H1 (cell line): ENCODE results near the gene DUS1L. TPM values are rescaled to one million over a fixed set of nuclear protein-coding genes. Genes with fewer than 3 reads are reported as not detected.

Source experiments
- CTCF ChIA-PET: fragments of 300-600 bp; sonication (Branson Sonifier 250); formaldehyde crosslinking; loops from one replicate; lab custom pipeline; 2021; ENCODE audit not compliant: partially characterized antibody; lab: Charles Lee
- POLR2A ChIA-PET: fragments of 300-600 bp; sonication (Branson Sonifier 250); formaldehyde crosslinking; loops from one replicate; lab custom pipeline; 2021; ENCODE audit warnings: inconsistent platforms; ENCODE audit not compliant: partially characterized antibody; lab: Charles Lee
- DNase-seq, 2 experiments: peaks; one replicate each; pipeline versions ENCODE4 v3.0.0 to v3.0.0-alpha.2; 2010 to 2022; ENCODE audit warnings: low spot score in 2 of 2, low read depth in 1 of 2, mixed read lengths in 1 of 2
- FAIRE-seq: peaks from 2 replicates; lab custom pipeline; 2011; peaks lifted over from hg19 to GRCh38; lab: Jason Lieb, UNC
- H2AFZ ChIP-seq: 2 replicates; pipeline ENCODE4 v1.8.1; 2012; ENCODE audit warnings: low read length, inconsistent platforms
- H2AK5ac ChIP-seq: 2 replicates; pipeline ENCODE4 v1.6.1; 2013; ENCODE audit warnings: low read depth, low read length
- H2BK120ac ChIP-seq: replicated peaks from 2 replicates; pipeline ENCODE3; 2013; ENCODE audit warnings: low read depth, low read length, inconsistent platforms
- H2BK12ac ChIP-seq: 2 replicates; pipeline ENCODE4 v1.6.1; 2013; ENCODE audit warnings: low read depth, low read length
- H2BK15ac ChIP-seq: 2 replicates; pipeline ENCODE4 v1.6.1; 2013; ENCODE audit warnings: low read length
- H2BK20ac ChIP-seq: 2 replicates; pipeline ENCODE4 v1.6.1; 2013; ENCODE audit warnings: low read length
- H2BK5ac ChIP-seq: 2 replicates; pipeline ENCODE4 v1.6.1; 2013; ENCODE audit warnings: low read depth, low read length
- H3K14ac ChIP-seq: 2 replicates; pipeline ENCODE4 v1.6.1; 2013; ENCODE audit warnings: inconsistent platforms; ENCODE audit not compliant: insufficient read length
- H3K18ac ChIP-seq: 2 replicates; pipeline ENCODE4 v1.6.1; 2013; ENCODE audit warnings: low read length; ENCODE audit errors: extremely low read depth
- H3K23ac ChIP-seq: 2 replicates; pipeline ENCODE4 v1.6.1; 2013; ENCODE audit warnings: inconsistent platforms; ENCODE audit not compliant: insufficient read length
- H3K23me2 ChIP-seq: 2 replicates; pipeline ENCODE4 v1.6.1; 2013; ENCODE audit warnings: low read depth, low read length
- H3K27ac ChIP-seq: 2 replicates; pipeline ENCODE4 v1.6.1; 2011; ENCODE audit warnings: low read depth, low read length, inconsistent platforms
- H3K27me3 ChIP-seq, 4 experiments: replicated peaks in 1 of 4; 1 replicate in 1 of 4; 2 replicates in 3 of 4; pipeline versions ENCODE4 v1.6.1 to v1.8.1; 2011 to 2013; ENCODE audit warnings: low read length in 3 of 4, mild to moderate bottlenecking in 3 of 4, inconsistent platforms in 2 of 4, mixed read lengths in 2 of 4, moderate library complexity in 1 of 4; ENCODE audit not compliant: control insufficient read depth in 3 of 4, insufficient read depth in 3 of 4; ENCODE audit errors: extremely low read depth in 1 of 4
- H3K36me3 ChIP-seq, 4 experiments: 2 replicates each; pipeline versions ENCODE4 v1.6.1 to v1.8.1; 2011 to 2013; ENCODE audit warnings: mild to moderate bottlenecking in 4 of 4, low read length in 3 of 4, moderate library complexity in 2 of 4, control low read depth in 1 of 4, inconsistent platforms in 1 of 4; ENCODE audit not compliant: insufficient read depth in 4 of 4, control insufficient read depth in 2 of 4
- H3K4ac ChIP-seq: replicated peaks from 2 replicates; pipeline ENCODE3; 2013; ENCODE audit warnings: low read length, low read depth, mixed read lengths, inconsistent platforms; ENCODE audit not compliant: insufficient read length
- H3K4me1 ChIP-seq, 4 experiments: replicated peaks in 1 of 4; 1 replicate in 1 of 4; 2 replicates in 3 of 4; pipeline versions ENCODE4 v1.6.1 to v1.8.1; 2011 to 2013; ENCODE audit warnings: low read length in 3 of 4, inconsistent platforms in 2 of 4, mixed read lengths in 1 of 4; ENCODE audit not compliant: insufficient read depth in 4 of 4, control insufficient read depth in 3 of 4
- H3K4me2 ChIP-seq, 2 experiments: 2 replicates each; pipeline versions ENCODE4 v1.6.1 to v1.8.1; 2011 to 2013; ENCODE audit warnings: low read depth in 2 of 2, low read length in 2 of 2, control low read depth in 1 of 2, inconsistent platforms in 1 of 2, mild to moderate bottlenecking in 1 of 2; ENCODE audit not compliant: insufficient read depth in 1 of 2
- H3K4me3 ChIP-seq, 4 experiments: fragments of 200-600, 300-600 bp in 1 of 4; sonication (generic), shearing (Covaris generic), sonication (Bioruptor Twin) in 1 of 4; 2 replicates each; pipeline versions ENCODE4 v1.5.1 to v1.8.1; 2011 to 2016; ENCODE audit warnings: low read length in 4 of 4, low read depth in 3 of 4, control low read depth in 2 of 4, inconsistent platforms in 2 of 4, mild to moderate bottlenecking in 2 of 4, mixed read lengths in 1 of 4, moderate library complexity in 1 of 4; ENCODE audit not compliant: insufficient read depth in 2 of 4; ENCODE audit errors: extremely low read depth in 1 of 4
- H3K56ac ChIP-seq: replicated peaks from 2 replicates; pipeline ENCODE3; 2013; ENCODE audit warnings: low read depth, mild to moderate bottlenecking, mixed read lengths, low read length, inconsistent platforms; ENCODE audit not compliant: insufficient read length
- H3K79me1 ChIP-seq: 2 replicates; pipeline ENCODE4 v1.6.1; 2013; ENCODE audit warnings: low read depth, low read length, control low read depth
- H3K79me2 ChIP-seq, 2 experiments: 2 replicates each; pipeline versions ENCODE4 v1.6.1 to v1.8.1; 2012 to 2013; ENCODE audit warnings: low read length in 2 of 2, mild to moderate bottlenecking in 2 of 2, inconsistent platforms in 1 of 2; ENCODE audit not compliant: insufficient read depth in 2 of 2, control insufficient read depth in 1 of 2
- H3K9ac ChIP-seq, 4 experiments: replicated peaks in 1 of 4; 1 replicate in 1 of 4; 2 replicates in 3 of 4; pipeline versions ENCODE4 v1.6.1 to v1.8.1; 2011 to 2013; ENCODE audit warnings: low read depth in 3 of 4, low read length in 3 of 4, control low read depth in 2 of 4, mild to moderate bottlenecking in 2 of 4, moderate library complexity in 2 of 4, inconsistent platforms in 1 of 4; ENCODE audit errors: extremely low read depth in 1 of 4
- H3K9me3 ChIP-seq, 2 experiments: 2 replicates each; pipeline versions ENCODE4 v1.6.1 to v1.8.1; 2012 to 2013; ENCODE audit warnings: mild to moderate bottlenecking in 2 of 2, moderate library complexity in 2 of 2, control low read depth in 1 of 2, inconsistent platforms in 1 of 2, low read depth in 1 of 2, low read length in 1 of 2, mixed read lengths in 1 of 2; ENCODE audit not compliant: insufficient read depth in 2 of 2
- H4K20me1 ChIP-seq, 2 experiments: replicated peaks in 1 of 2; 2 replicates each; pipeline versions ENCODE3 to v1.8.1; 2011 to 2013; ENCODE audit warnings: inconsistent platforms in 2 of 2, low read length in 2 of 2, mild to moderate bottlenecking in 1 of 2; ENCODE audit not compliant: insufficient read depth in 2 of 2, control insufficient read depth in 1 of 2
- H4K5ac ChIP-seq: 2 replicates; pipeline ENCODE4 v1.6.1; 2013; ENCODE audit warnings: low read length, low read depth, mixed read lengths, inconsistent platforms; ENCODE audit not compliant: insufficient read length
- H4K8ac ChIP-seq: 2 replicates; pipeline ENCODE4 v1.8.0; 2013; ENCODE audit warnings: mild to moderate bottlenecking, moderate library complexity, low read length, inconsistent platforms; ENCODE audit not compliant: insufficient read depth; ENCODE audit errors: extremely low read depth
- H4K91ac ChIP-seq: replicated peaks from 2 replicates; pipeline ENCODE3; 2013; ENCODE audit warnings: low read length, mixed read lengths, inconsistent platforms; ENCODE audit not compliant: insufficient read length
- BACH1 ChIP-seq: IDR thresholded peaks from 2 replicates; pipeline ENCODE4 v1.6.1; 2012; ENCODE audit warnings: low read length, improper control_type of control experiment
- BCL11A ChIP-seq, 2 experiments: IDR thresholded peaks; one replicate each; pipeline ENCODE4 v1.6.1; 2011; ENCODE audit warnings: low read depth in 2 of 2, low read length in 2 of 2, mild to moderate bottlenecking in 2 of 2
- CEBPB ChIP-seq: IDR thresholded peaks from 2 replicates; pipeline ENCODE4 v1.6.1; 2012; ENCODE audit warnings: low read depth, low read length
- CTBP2 ChIP-seq: IDR thresholded peaks from 2 replicates; pipeline ENCODE4 v1.7.0; 2011; ENCODE audit warnings: borderline replicate concordance, mild to moderate bottlenecking, moderate library complexity, mixed read lengths, low read length; ENCODE audit not compliant: insufficient read depth, insufficient read length
- GTF2F1 ChIP-seq: IDR thresholded peaks from 2 replicates; pipeline ENCODE4 v1.6.1; 2012; ENCODE audit warnings: low read depth, low read length, improper control_type of control experiment, borderline replicate concordance
- MAFK ChIP-seq: IDR thresholded peaks from 2 replicates; pipeline ENCODE4 v1.6.1; 2012; ENCODE audit warnings: low read depth, mild to moderate bottlenecking, improper control_type of control experiment, low read length
- NRF1 ChIP-seq: IDR thresholded peaks from 2 replicates; pipeline ENCODE4 v1.6.1; 2011; ENCODE audit warnings: mild to moderate bottlenecking, low read depth, low read length, improper control_type of control experiment
- POU5F1 ChIP-seq: IDR thresholded peaks from 2 replicates; pipeline ENCODE4 v1.6.1; 2011; ENCODE audit warnings: low read depth, mild to moderate bottlenecking, low read length, moderate library complexity
- SP1 ChIP-seq: IDR thresholded peaks from 2 replicates; pipeline ENCODE4 v1.6.1; 2011; ENCODE audit warnings: low read depth, low read length
- TBP ChIP-seq: IDR thresholded peaks from 2 replicates; pipeline ENCODE4 v1.6.1; 2011; ENCODE audit warnings: low read depth, low read length, improper control_type of control experiment
- USF2 ChIP-seq: IDR thresholded peaks from 2 replicates; pipeline ENCODE4 v1.6.1; 2011; ENCODE audit warnings: low read length, improper control_type of control experiment
- YY1 ChIP-seq: IDR thresholded peaks from 2 replicates; pipeline ENCODE4 v1.6.1; 2011; ENCODE audit warnings: low read depth, mild to moderate bottlenecking, low read length
- WGBS, 2 experiments: shearing (Covaris generic) in 1 of 2; methylation state at CpG; one replicate each; pipeline versions ENCODE4 v1.1.6 to v1.1.7; 2013 to 2015; ENCODE audit warnings: low lambda C conversion rate in 2 of 2, mixed read lengths in 2 of 2, inconsistent platforms in 1 of 2, low coverage in 1 of 2, missing lambda C conversion rate in 1 of 2; ENCODE audit not compliant: insufficient replicate concordance in 2 of 2, insufficient coverage in 1 of 2, insufficient read length in 1 of 2; ENCODE audit errors: extremely low coverage in 1 of 2, missing lambda C conversion rate in 1 of 2; 5-methylcytosine and 5-hydroxymethylcytosine counted together
- polyA plus RNA-seq, 7 experiments: library from polyadenylated mRNA; depleted of rRNA in 3 of 7; stranded (reverse) in 5 of 7; unstranded in 2 of 7; fragments of >200 nt in 5 of 7; fragments of 200-250 nt in 2 of 7; gene quantifications; 1 replicate in 5 of 7; 2 replicates in 1 of 7; 4 replicates in 1 of 7; pipeline versions ENCODE4 v1.2.1 to v1.2.3, GENCODE V29; 2011 to 2013; ENCODE audit warnings: missing spikeins in 2 of 7, mixed read lengths in 2 of 7
- total RNA-seq: library from RNA; stranded (reverse); fragmentation: NEBNext Ultra II Directional; extraction: Animal tissue kit (Norgen Biotek cat#: 25700); gene quantifications from 2 replicates; pipeline ENCODE4 v1.2.1, GENCODE V29; 2021

The DUS1L gene
- total and polyA plus RNA-seq, 2 of the 8 experiments (the other 6 are each of a cell fraction or from before 2014, with no cell fraction given) = 34.5 to 69.1 TPM

- no peak for DNase-seq
- Histone ChIP-seq H4K8ac (peak overlapping the region; percentile 9; the same call in 1 of the 2 replicates), H3K36me3 (peaks cover 28 to 43% (median 39%) of the 10 kb centered on the region in 4 experiments), H3K79me2 (peaks cover 15 to 47% of the 10 kb centered on the region in 2 experiments; a peak in 3 of 4 replicates), H3K27ac (no peak overlapping the region), H2BK120ac (peak overlapping the region; percentile 94), H3K9me3 (no peaks in the 10 kb centered on the region), H3K4ac (peak overlapping the region; percentile 53), H3K23ac (no peak overlapping the region), H3K23me2 (peaks cover 14% of the 10 kb centered on the region; the same call in 1 of the 2 replicates), H2AK5ac (peak overlapping the region; percentile 53; the same call in 1 of the 2 replicates), H3K18ac (peak overlapping the region; percentile 83), H4K20me1 (peaks cover 11 to 41% of the 10 kb centered on the region in 2 experiments), H3K4me1 (peaks cover 0 to 36% (median 28%) of the 10 kb centered on the region in 4 experiments; a peak in 6 of 7 replicates), H2BK5ac (peak overlapping the region; percentile 52; the same call in 1 of the 2 replicates), H3K4me2 (peak overlapping the region; percentile 80 to 85), H3K79me1 (peaks cover 15% of the 10 kb centered on the region), H2BK20ac (no peak overlapping the region), H2AFZ (no peak overlapping the region), H4K5ac (peak overlapping the region; percentile 19), H3K27me3 (no peaks in the 10 kb centered on the region), H4K91ac (no peak overlapping the region), H2BK15ac (no peak overlapping the region), H3K9ac (peak overlapping the region; percentile 55 to 77 (median 68); a peak in 6 of 7 replicates), H3K14ac (no peak overlapping the region), H3K4me3 (peak overlapping the region; percentile 62 to 94 (median 78)), H2BK12ac (0 out of 2 replicates have a peak overlapping the region, but pooled peaks have one; percentile 9), H3K56ac (peak overlapping the region; percentile 82)
- no peak for FAIRE-seq
- WGBS, 2 experiments = 49% methylated on average over 8 of the region's 8 CpGs; no CpG with 5 or more reads in 1 of the 2 experiments
- POLR2A ChIA-PET = interaction anchor here (1.1 to 4.2 kb wide), 14 partner anchors 10 to 138 kb away, joined by 3 to 21 read pairs (median 8); partner anchors contain the start of gene DUS1L
- CTCF ChIA-PET = interaction anchor here (1.4 to 1.5 kb wide), 2 partner anchors 12 to 61 kb away, joined by 3 to 6 read pairs; no protein-coding TSS in a partner anchor
- TF ChIP-seq NRF1 = no peak
- TF ChIP-seq USF2 = no peak
- no peak for TF ChIP-seq GTF2F1
- no peak for TF ChIP-seq CTBP2
- TF ChIP-seq YY1 = no peak
- no peak for TF ChIP-seq CEBPB
- TF ChIP-seq MAFK = no peak
- no peak for TF ChIP-seq POU5F1
- TF ChIP-seq SP1 = no peak
- no peak for TF ChIP-seq TBP
- TF ChIP-seq BCL11A (IDR thresholded peaks at IDR 0.05; ENCODE audit: low read depth in 2 of 2, low read length in 2 of 2) = no peak
- TF ChIP-seq BACH1 = no peak
These were observed 31.1 kb upstream of the DUS1L start for GRCh38 chr17:82096709-82097183.
